ENCODE results near the gene SYTL1. TPM values are rescaled to one million over a fixed set of nuclear protein-coding genes. Genes with fewer than 3 reads are reported as not detected.
A peak's percentile ranks its signal among the peaks of the same experiment; 100 is the strongest.

The SYTL1 gene
- total and polyA plus RNA-seq, 9 of the 15 experiments (the other 6 are each of a cell fraction or from before 2014, with no cell fraction given) = 0.04 to 9.3 (median 1.7) TPM

- no peak; the same call in 1 of the 2 replicates for TF ChIP-seq ZNF263 (CRISPR knock-in tag; IDR thresholded peaks at IDR 0.05; ENCODE audit: borderline replicate concordance)
- TF ChIP-seq ZNF41 (CRISPR knock-in tag; conservative IDR thresholded peaks at IDR 0.05) = no peak
- no peak for TF ChIP-seq MNT (conservative IDR thresholded peaks at IDR 0.05)
- no peak for TF ChIP-seq ZNF592 (IDR thresholded peaks at IDR 0.05)
- no peak for TF ChIP-seq ZNF785 (CRISPR knock-in tag; IDR thresholded peaks at IDR 0.05)
- TF ChIP-seq CSDE1 (IDR thresholded peaks at IDR 0.05) = no peak
- TF ChIP-seq STAT5B (CRISPR knock-in tag; IDR thresholded peaks at IDR 0.05) = no peak
- TF ChIP-seq PCBP1 (IDR thresholded peaks at IDR 0.05; ENCODE audit: low read depth, low read length, poor library complexity, severe bottlenecking) = no peak
- TF ChIP-seq ELF1 (tag; IDR thresholded peaks at IDR 0.05) = no peak
- TF ChIP-seq ZNF444 (CRISPR knock-in tag; IDR thresholded peaks at IDR 0.05) = peak; percentile 44; the same call in 1 of the 2 replicates
- TF ChIP-seq SRSF9 (IDR thresholded peaks at IDR 0.05; ENCODE audit: borderline replicate concordance, low read depth, low read length) = no peak
- no peak for TF ChIP-seq HDAC2 (IDR thresholded peaks at IDR 0.05)
- no peak for TF ChIP-seq ZNF431 (CRISPR knock-in tag; IDR thresholded peaks at IDR 0.05)
- no peak for TF ChIP-seq ESRRA (IDR thresholded peaks at IDR 0.05; ENCODE audit: borderline replicate concordance, low read depth)
- no peak for TF ChIP-seq ZKSCAN1 (IDR thresholded peaks at IDR 0.05; ENCODE audit: low read depth, low read length)
- peak; percentile 40; the same call in 1 of the 2 replicates for TF ChIP-seq ZNF232 (CRISPR knock-in tag; IDR thresholded peaks at IDR 0.05)
- no peak for TF ChIP-seq NUFIP1 (IDR thresholded peaks at IDR 0.05; ENCODE audit: partially characterized antibody)
- no peak for TF ChIP-seq ZNF347 (CRISPR knock-in tag; IDR thresholded peaks at IDR 0.05; ENCODE audit: low read depth)
- TF ChIP-seq FOXK1 (CRISPR knock-in tag; IDR thresholded peaks at IDR 0.05; ENCODE audit: borderline replicate concordance) = no peak
- TF ChIP-seq NRF1 (conservative IDR thresholded peaks at IDR 0.05 in 1 of 2, IDR thresholded peaks at IDR 0.05 in 1 of 2) = peak in 1 of 2 experiments; percentile 33; a peak in 1 of 4 replicates
- TF ChIP-seq ZNF583 (CRISPR knock-in tag; IDR thresholded peaks at IDR 0.05) = no peak
- TF ChIP-seq BRF2 (IDR thresholded peaks at IDR 0.05; ENCODE audit: borderline replicate concordance, insufficient read depth, insufficient read length) = no peak
- peak; percentile 47; the same call in 1 of the 2 replicates for TF ChIP-seq PHF8 (IDR thresholded peaks at IDR 0.05; ENCODE audit: borderline replicate concordance, low read length)
Measured at GRCh38 chr1:27341525-27342252, at the start of gene SYTL1 (continued).

All from K562 (cell line).